Activated T-helper 1 cell treated with anti-CD3 and anti-CD28 coated beads, Interleukin-12 subunit alpha, Interleukin-12 subunit beta, Interleukin-2, Interleukin-4 antibody, amounts not matched to agents 30 ng/mL and 10 ng/mL and 1 ng/mL, durations not matched to agents 14 hours and 24 hours and 36 hours (primary cell): ENCODE measurements around the gene BRAT1. TPM values are rescaled to one million over a fixed set of nuclear protein-coding genes. Genes with fewer than 3 reads are reported as not detected.

Source experiments
- DNase-seq: peaks from one replicate; pipeline ENCODE4 v3.0.0; 2021; ENCODE audit warnings: low spot score
- H3K27ac Mint-ChIP-seq: one replicate; pipeline ENCODE4 v1.8.0; 2021; ENCODE audit warnings: mild to moderate bottlenecking, mixed read lengths
- H3K27me3 Mint-ChIP-seq: one replicate; pipeline ENCODE4 v1.8.0; 2022; ENCODE audit warnings: mild to moderate bottlenecking, moderate library complexity, mixed read lengths; ENCODE audit not compliant: insufficient read depth
- H3K36me3 Mint-ChIP-seq: one replicate; pipeline ENCODE4 v1.8.0; 2021; ENCODE audit warnings: low read depth, mixed read lengths
- H3K4me1 Mint-ChIP-seq: one replicate; pipeline ENCODE4 v1.8.0; 2021; ENCODE audit warnings: low read depth, mixed read lengths
- H3K4me3 Mint-ChIP-seq: one replicate; pipeline ENCODE4 v1.8.0; 2021; ENCODE audit warnings: mild to moderate bottlenecking, moderate library complexity, mixed read lengths
- H3K9me3 Mint-ChIP-seq: one replicate; pipeline ENCODE4 v1.8.0; 2021; ENCODE audit warnings: mixed read lengths
- intact Hi-C: fragments of 100-400 bp; cut with micrococcal nuclease; formaldehyde crosslinking; loops from one replicate; pipeline ENCODE4 v1.15.1; 2024
- total RNA-seq: library from RNA; stranded (reverse); gene quantifications from 2 replicates; pipeline ENCODE4 v1.2.3, GENCODE V29; 2022

The BRAT1 gene
- total RNA-seq, result 39.2 and 42.9 TPM in 2 replicates

DNA sequence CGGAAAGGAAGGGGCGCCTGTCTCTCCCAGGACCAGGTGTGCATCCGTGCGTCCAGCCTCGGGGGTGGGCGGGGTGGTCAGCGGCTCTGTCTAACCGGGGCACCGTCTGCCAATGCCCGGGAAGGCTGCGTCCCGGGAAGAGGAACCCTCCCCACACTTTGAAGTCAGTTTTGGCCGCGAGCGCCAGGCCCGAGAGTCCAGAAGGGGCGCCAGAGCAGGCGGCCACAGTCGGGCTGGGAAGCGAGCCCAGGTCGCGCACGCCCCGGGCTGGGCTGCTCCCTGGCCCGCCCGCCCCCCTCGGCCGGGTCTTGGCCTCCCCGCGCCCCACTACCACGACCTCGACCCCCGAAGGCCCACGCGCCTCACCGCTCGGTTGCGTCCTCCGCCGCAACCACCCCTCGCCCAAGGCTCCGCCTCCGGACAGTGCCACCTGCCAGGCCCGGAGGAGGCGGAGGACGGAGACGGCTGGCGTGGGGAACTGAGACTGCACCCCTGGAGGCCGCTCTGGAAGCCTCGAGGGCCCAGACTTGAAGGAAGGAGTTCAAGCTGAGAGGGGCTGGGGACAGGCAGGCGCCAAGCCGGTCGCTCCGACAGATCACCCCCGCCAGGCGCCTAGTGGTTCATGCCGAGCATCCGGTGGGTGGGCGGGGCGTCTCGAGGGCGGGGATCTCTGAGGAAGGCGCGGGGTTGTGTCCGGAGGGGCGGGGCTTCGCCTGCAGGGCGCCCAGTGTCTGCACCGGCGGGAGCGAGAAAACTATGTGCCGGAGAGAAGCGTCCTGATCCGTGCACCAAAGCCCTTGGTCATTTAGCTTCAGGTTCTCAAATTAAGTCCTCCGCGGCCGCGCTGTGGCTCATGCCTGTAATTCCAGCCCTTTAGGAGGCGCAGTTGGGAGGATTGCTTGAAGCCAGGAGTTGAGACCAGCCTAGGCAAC lies at the start of gene BRAT1:
Gene BRAT1, minus strand, starts transcription at position 404 of the 932 bp plus-strand sequence. CDS start 1,093 bp downstream, outside the sequence.
- Mint-ChIP-seq H3K4me1 (peaks cover 25% of the 10 kb centered on the region), H3K36me3 (peaks cover 20% of the 10 kb centered on the region), H3K27me3 (no peaks in the 10 kb centered on the region), H3K9me3 (no peaks in the 10 kb centered on the region), H3K4me3 (peak within 1 kb of the TSS; percentile 91), H3K27ac (peak within 1 kb of the TSS; percentile 86)
- DNase-seq, result peak; percentile 87
- intact Hi-C loops, result loop anchor here (1.0 to 10.0 kb wide), 11 partner anchors 25 to 981 kb away; partner anchors contain the start of genes CHST12, EIF3B, GNA12 and GRIFIN

DNA sequence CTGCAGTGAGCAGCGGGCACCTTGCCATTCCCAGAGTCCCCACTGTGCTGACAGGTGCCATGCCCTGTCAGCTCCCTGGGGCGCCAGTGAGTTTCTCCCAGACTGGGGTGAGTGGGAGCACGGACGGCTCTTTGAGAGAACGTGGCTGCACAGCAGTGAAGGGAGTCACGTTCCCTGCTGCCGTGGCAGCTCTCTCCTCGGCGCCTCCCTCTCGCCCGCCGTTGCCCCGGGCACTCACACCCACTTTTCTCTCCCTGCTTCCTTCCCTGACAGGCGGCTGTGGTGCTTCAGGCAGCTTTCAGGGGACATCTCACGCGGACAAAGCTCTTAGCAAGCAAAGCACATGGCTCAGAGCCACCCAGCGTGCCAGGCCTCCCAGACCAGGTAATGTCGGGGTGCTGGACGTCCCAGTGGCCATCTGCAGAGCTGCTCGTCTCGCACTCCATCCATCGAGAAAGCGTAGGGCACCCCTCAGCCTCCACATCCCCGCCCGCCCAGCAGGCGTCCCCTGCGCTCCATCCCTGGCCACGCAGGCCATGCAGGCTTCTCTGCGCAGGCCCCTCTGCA lies 49.4 kb upstream of the BRAT1 start:
- Mint-ChIP-seq H3K27ac (no peak overlapping the region), H3K27me3 (no peaks in the 10 kb centered on the region), H3K4me3 (no peak overlapping the region), H3K9me3 (no peaks in the 10 kb centered on the region), H3K36me3 (peaks cover 5% of the 10 kb centered on the region), H3K4me1 (peaks cover 13% of the 10 kb centered on the region)
- intact Hi-C loops, result no loop called here
- no peak for DNase-seq

DNA sequence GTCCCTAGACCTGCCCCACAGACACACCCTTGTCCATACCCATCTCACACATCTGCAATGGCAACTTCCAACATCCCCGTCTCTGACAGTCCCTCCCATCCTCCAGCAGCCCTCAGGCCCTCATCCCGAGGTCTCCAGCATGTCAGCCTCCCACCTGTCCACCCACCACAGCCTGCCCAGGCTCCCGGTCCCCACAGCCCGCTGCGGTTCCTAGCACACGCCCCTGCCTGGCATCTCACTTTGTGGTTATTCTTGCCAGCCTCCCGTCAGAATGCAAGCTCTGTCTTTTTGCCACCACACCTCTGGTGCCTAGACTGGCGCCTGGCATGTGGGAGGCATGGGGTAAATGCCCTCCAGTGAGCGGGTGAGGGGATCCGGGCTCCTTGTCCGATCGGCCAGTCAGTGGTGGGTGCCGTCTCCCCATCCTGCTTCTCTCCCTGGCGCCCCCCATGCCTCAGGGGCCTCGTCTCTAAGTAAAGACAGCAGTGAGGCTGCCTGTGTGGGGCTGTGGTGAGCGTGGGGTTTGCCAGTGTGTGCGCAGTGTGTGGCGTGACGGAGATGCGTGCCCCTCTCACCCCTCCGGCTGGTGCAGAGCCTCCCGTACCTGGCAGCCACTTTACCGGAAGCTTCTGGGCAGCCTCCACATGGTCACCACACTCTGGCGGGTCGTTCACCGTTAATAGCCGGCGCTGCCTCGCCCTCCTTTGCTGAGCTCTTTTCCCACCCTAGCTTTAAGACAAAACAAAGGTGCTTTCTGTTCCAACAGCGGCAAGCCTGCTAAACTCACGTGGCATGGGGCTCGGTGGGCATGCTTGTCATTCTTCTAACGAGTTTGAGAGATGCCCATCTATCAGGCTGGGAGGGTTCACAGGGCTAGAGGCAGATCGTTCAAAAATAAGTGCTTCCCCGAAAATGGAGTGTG lies 48.0 kb upstream of the BRAT1 start:
- Mint-ChIP-seq H3K27ac (no peak overlapping the region), H3K4me1 (peaks cover 5% of the 10 kb centered on the region)

DNA sequence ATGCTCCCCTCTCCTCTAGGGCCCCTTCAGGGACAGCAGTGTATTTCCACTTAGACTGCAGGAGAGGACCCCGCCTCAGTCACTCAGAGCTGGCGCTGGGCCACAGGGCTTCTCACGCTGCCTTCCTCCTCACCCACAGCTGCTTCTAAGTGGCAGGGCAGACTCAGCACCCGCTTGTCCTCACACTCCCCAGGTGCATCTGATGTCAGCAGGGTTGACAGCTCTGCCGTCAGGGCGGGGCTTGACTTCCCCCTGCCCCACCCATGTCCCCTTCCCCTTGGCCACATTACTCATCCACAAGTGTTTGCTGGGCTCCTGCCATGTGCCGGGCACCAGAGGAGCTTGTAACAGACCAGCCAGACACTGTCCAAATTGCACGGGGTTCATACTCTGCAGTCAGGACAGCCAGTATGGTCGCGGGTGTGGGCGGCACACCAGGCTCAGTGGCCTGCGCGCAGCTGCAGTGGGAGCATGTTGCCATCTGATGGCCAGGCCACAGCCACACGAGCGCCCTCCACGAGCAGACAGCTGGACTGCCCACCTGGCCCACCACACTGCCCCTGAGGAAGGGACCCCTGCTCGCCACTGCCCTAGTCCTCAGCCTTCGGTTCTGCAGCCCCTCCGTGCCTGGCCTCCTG lies 47.2 kb upstream of the BRAT1 start:
- H3K27ac Mint-ChIP-seq, result no peak overlapping the region

More for the DNA sequence above, 48.0 kb upstream of the BRAT1 start:
- H3K4me3 Mint-ChIP-seq, result no peak overlapping the region
- peaks cover 5% of the 10 kb centered on the region for H3K36me3 Mint-ChIP-seq
- DNase-seq, result no peak
- no peaks in the 10 kb centered on the region for H3K9me3 Mint-ChIP-seq
- no peaks in the 10 kb centered on the region for H3K27me3 Mint-ChIP-seq
- intact Hi-C loops, result no loop called here

DNA sequence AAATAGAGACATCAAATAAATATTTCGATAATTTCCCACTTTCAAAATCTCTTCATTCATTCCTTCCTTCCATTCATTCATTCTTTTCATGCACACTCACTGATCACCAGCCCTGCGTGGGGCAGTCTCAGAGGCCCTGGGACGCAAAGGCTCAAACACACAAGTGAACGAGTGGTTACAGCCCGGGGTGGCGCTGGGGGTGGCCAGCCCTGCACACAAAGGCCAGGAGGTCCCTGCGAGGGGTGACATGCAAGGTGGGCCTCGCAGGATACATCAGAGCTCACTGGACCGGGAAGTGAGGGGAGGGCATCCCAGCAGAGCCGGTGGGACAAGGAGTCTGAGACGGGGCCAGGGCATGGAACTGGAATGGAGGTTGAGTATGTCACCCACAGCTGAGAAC lies 46.6 kb upstream of the BRAT1 start:
- no peak overlapping the region for H3K4me3 Mint-ChIP-seq
- H3K36me3 Mint-ChIP-seq, result peaks cover 5% of the 10 kb centered on the region
- no peak overlapping the region for H3K27ac Mint-ChIP-seq
- intact Hi-C loops, result no loop called here
- H3K27me3 Mint-ChIP-seq, result no peaks in the 10 kb centered on the region
- no peaks in the 10 kb centered on the region for H3K4me1 Mint-ChIP-seq
- no peak for DNase-seq
- no peaks in the 10 kb centered on the region for H3K9me3 Mint-ChIP-seq

More for the DNA sequence above, 47.2 kb upstream of the BRAT1 start:
- no peaks in the 10 kb centered on the region for H3K27me3 Mint-ChIP-seq
- peaks cover under 1% of the 10 kb centered on the region for H3K4me1 Mint-ChIP-seq
- intact Hi-C loops, result no loop called here
- peaks cover 5% of the 10 kb centered on the region for H3K36me3 Mint-ChIP-seq
- no peaks in the 10 kb centered on the region for H3K9me3 Mint-ChIP-seq
- no peak overlapping the region for H3K4me3 Mint-ChIP-seq
- DNase-seq, result no peak

DNA sequence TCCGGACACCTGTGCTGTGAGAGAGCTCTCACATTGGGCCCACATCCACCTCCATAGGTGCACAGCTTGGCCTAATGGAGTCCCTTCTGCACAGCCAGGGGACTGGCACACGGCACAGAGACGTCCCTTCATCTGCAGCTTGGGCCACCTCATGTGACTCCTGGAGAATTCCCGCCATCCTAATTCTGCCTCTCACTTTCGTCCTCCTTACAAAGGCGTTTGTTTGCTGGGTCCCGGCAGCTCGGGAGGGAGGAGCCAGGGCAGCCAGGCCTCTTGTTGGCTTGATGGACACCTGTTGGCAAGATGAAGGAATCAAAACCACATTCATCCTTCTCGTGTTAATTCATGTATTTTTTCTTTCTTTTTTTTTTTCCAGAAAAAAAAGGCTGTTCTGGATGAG lies 45.7 kb upstream of the BRAT1 start:
- no peak overlapping the region for H3K4me3 Mint-ChIP-seq
- no peaks in the 10 kb centered on the region for H3K4me1 Mint-ChIP-seq
- H3K27me3 Mint-ChIP-seq, result no peaks in the 10 kb centered on the region
- H3K36me3 Mint-ChIP-seq, result peaks cover 6% of the 10 kb centered on the region
- H3K27ac Mint-ChIP-seq, result no peak overlapping the region
- no peak for DNase-seq
- no peaks in the 10 kb centered on the region for H3K9me3 Mint-ChIP-seq
- intact Hi-C loops, result no loop called here

GRCh38 chr7:2598154-2598823 lies 43.0 kb upstream of the BRAT1 start:
- Mint-ChIP-seq H3K9me3 (no peaks in the 10 kb centered on the region), H3K27me3 (no peaks in the 10 kb centered on the region), H3K36me3 (peaks cover 7% of the 10 kb centered on the region), H3K4me3 (no peak overlapping the region), H3K4me1 (no peaks in the 10 kb centered on the region), H3K27ac (no peak overlapping the region)
- intact Hi-C loops, result no loop called here
- DNase-seq, result no peak

DNA sequence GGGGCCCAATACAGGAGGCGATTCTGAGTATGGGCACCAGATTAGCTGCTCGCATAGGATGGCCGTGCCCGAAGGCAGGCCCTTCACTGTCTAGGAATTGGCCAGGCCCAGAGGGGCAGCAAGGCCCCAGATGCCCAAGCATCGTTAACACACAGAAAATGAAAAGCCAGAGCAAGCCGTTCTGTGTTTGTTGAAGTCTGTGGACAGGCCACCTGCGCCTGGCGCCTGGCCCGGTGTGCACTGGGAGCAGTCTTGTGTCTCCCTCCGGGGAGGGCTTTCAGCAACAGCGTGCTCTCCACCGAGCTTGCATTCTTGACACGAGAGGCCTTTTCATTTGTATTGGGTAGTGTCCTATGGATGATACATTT lies 41.9 kb upstream of the BRAT1 start:
- H3K27ac Mint-ChIP-seq, result no peak overlapping the region
- peaks cover 7% of the 10 kb centered on the region for H3K36me3 Mint-ChIP-seq

GRCh38 chr7:2596464-2597272 lies 41.3 kb upstream of the BRAT1 start:
- Mint-ChIP-seq H3K4me3 (no peak overlapping the region), H3K27ac (no peak overlapping the region)

More for the DNA sequence above, 41.9 kb upstream of the BRAT1 start:
- Mint-ChIP-seq H3K9me3 (no peaks in the 10 kb centered on the region), H3K27me3 (no peaks in the 10 kb centered on the region), H3K4me3 (no peak overlapping the region), H3K4me1 (no peaks in the 10 kb centered on the region)
- intact Hi-C loops, result no loop called here
- DNase-seq, result no peak

GRCh38 chr7:2595258-2595860 lies 40.0 kb upstream of the BRAT1 start:
- Mint-ChIP-seq H3K4me3 (no peak overlapping the region), H3K27ac (no peak overlapping the region), H3K36me3 (peaks cover 4% of the 10 kb centered on the region), H3K27me3 (no peaks in the 10 kb centered on the region), H3K9me3 (no peaks in the 10 kb centered on the region), H3K4me1 (no peaks in the 10 kb centered on the region)
- intact Hi-C loops, result no loop called here
- DNase-seq, result no peak

More at GRCh38 chr7:2596464-2597272, 41.3 kb upstream of the BRAT1 start:
- DNase-seq, result no peak
- Mint-ChIP-seq H3K36me3 (peaks cover 4% of the 10 kb centered on the region), H3K27me3 (no peaks in the 10 kb centered on the region), H3K4me1 (no peaks in the 10 kb centered on the region), H3K9me3 (no peaks in the 10 kb centered on the region)
- intact Hi-C loops, result no loop called here

DNA sequence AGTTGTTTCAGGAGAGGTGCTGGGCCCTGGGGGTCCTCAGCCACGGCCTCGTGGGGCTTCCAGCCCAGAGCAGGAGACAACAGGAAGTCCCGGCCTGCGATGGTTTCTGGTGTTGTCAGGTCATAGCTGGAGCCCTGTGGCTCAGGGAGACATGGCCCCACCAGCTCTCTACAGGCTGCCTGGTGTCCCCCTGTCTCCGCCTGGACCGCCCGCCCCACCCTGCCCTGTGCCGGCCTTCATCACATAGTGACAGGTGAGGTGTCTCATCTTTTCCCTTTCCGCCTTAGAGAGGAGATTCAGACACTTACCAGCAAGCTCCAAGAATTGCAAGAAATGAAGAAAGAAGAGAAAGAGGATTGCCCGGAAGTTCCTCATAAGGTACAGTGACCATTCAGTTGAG lies 39.3 kb upstream of the BRAT1 start:
- intact Hi-C loops, result no loop called here
- no peak overlapping the region for H3K4me3 Mint-ChIP-seq
- H3K9me3 Mint-ChIP-seq, result no peaks in the 10 kb centered on the region
- no peak for DNase-seq
- no peak overlapping the region for H3K27ac Mint-ChIP-seq
- peaks cover 4% of the 10 kb centered on the region for H3K36me3 Mint-ChIP-seq
- no peaks in the 10 kb centered on the region for H3K27me3 Mint-ChIP-seq
- H3K4me1 Mint-ChIP-seq, result no peaks in the 10 kb centered on the region
